Chondrocyte (in vitro differentiated cells): Measurements from ENCODE around the gene CENPH. TPM values are rescaled to one million over a fixed set of nuclear protein-coding genes. Genes with fewer than 3 reads are reported as not detected.
A peak's percentile ranks its signal among the peaks of the same experiment; 100 is the strongest.
"Not testable (repeated sequence)": the region's sequence is repeated elsewhere in the genome, so short reads cannot be mapped to it uniquely, and the experiment has no call there.

Source experiments
- DNase-seq: peaks from one replicate; pipeline ENCODE4 v3.0.0; 2021; ENCODE audit warnings: mixed read lengths, low spot score
- H3K27ac Mint-ChIP-seq: one replicate; pipeline ENCODE4 v1.8.0; 2021; ENCODE audit warnings: mild to moderate bottlenecking, moderate library complexity, mixed read lengths; ENCODE audit not compliant: unreplicated experiment
- H3K27me3 Mint-ChIP-seq: 2 replicates; pipeline ENCODE4 v1.8.0; 2021; ENCODE audit warnings: low read depth, mixed read lengths
- H3K36me3 Mint-ChIP-seq: 2 replicates; pipeline ENCODE4 v1.8.0; 2021; ENCODE audit warnings: low read depth, mixed read lengths
- H3K4me1 Mint-ChIP-seq: 2 replicates; pipeline ENCODE4 v1.8.0; 2021; ENCODE audit warnings: low read depth, mild to moderate bottlenecking, mixed read lengths
- H3K4me3 Mint-ChIP-seq: one replicate; pipeline ENCODE4 v1.8.0; 2021; ENCODE audit warnings: mild to moderate bottlenecking, moderate library complexity, mixed read lengths; ENCODE audit not compliant: unreplicated experiment
- H3K9me3 Mint-ChIP-seq: 2 replicates; pipeline ENCODE4 v1.8.0; 2021; ENCODE audit warnings: low read depth, mixed read lengths
- CTCF ChIP-seq: fragments of 200-600 bp; sonication (generic); IDR thresholded peaks from 2 replicates; pipeline ENCODE4 v1.5.0; 2021; ENCODE audit warnings: antibody characterized with exemption, mild to moderate bottlenecking, moderate library complexity
- total RNA-seq: library from RNA; stranded (reverse); gene quantifications from 3 replicates; pipeline ENCODE4 v1.2.1, GENCODE V29; 2021

CENPH gene
- total RNA-seq, 1 donor from 2014 or later: 4.7 TPM

- no peak for DNase-seq
- peak overlapping the region; percentile 54 for H3K27ac Mint-ChIP-seq
- H3K36me3 Mint-ChIP-seq: peaks cover 13% of the 10 kb centered on the region
- peaks cover 25% of the 10 kb centered on the region for H3K4me1 Mint-ChIP-seq
- peaks cover 8% of the 10 kb centered on the region for H3K9me3 Mint-ChIP-seq
- H3K27me3 Mint-ChIP-seq: no peaks in the 10 kb centered on the region
- no peak overlapping the region for H3K4me3 Mint-ChIP-seq
- TF ChIP-seq CTCF: no peak
Measured at GRCh38 chr5:69252437-69252836, 63.1 kb downstream of the CENPH start.

DNA sequence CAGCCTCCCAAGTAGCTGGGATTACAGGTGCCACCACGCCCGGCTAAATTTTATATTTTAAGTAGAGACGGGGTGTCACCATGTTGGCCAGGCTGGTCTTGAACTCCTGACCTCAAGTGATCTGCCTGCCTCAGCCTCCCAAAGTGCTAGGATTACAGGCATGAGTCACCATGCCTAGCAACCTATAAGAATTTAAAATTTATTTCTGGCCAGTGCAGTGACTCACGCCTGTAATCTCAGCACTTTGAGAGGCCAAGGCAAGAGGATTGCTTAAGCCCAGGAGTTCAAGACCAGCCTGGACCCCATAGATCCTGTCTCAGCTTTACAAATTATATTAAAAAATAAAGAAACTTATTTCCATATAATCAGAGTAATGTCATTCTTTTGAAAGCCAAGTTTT, 66.6 kb downstream of the CENPH start:
- DNase-seq, H3K4me3 Mint-ChIP-seq, H3K27ac Mint-ChIP-seq, H3K9me3 Mint-ChIP-seq, H3K4me1 Mint-ChIP-seq, H3K27me3 Mint-ChIP-seq: not testable (repeated sequence)
- peaks cover 18% of the 10 kb centered on the region for H3K36me3 Mint-ChIP-seq

- Mint-ChIP-seq H3K27ac (no peak overlapping the region), H3K4me3 (no peak overlapping the region), H3K36me3 (peaks cover 28% of the 10 kb centered on the region)
Measured at GRCh38 chr5:69257577-69257976, 68.2 kb downstream of the CENPH start.

More at GRCh38 chr5:69257577-69257976, 68.2 kb downstream of the CENPH start:
- Mint-ChIP-seq H3K4me1 (peaks cover 1% of the 10 kb centered on the region), H3K9me3 (no peaks in the 10 kb centered on the region), H3K27me3 (no peaks in the 10 kb centered on the region)
- no peak for TF ChIP-seq CTCF
- no peak for DNase-seq

Other genes with a start within 250 kb of the CENPH start
- gene SLC30A5, start 95.6 kb upstream of the CENPH start, total RNA-seq: 72.7 to 97.1 TPM (median 75.1 TPM) in 3 replicates
- 18.9 to 34.5 TPM (median 29.5 TPM) in 3 replicates for gene CCNB1, start 22.4 kb upstream of the CENPH start, total RNA-seq
- 32.0 to 42.9 TPM (median 40.0 TPM) in 3 replicates for gene CDK7, start 45.3 kb downstream of the CENPH start, total RNA-seq
- gene CCDC125, start 143.2 kb downstream of the CENPH start, total RNA-seq: 1.5 to 4.6 TPM (median 1.9 TPM) in 3 replicates
- gene AK6, start 179.9 kb downstream of the CENPH start, total RNA-seq: 32.5 to 38.6 TPM (median 33.0 TPM) in 3 replicates
- 49.4 to 75.6 TPM (median 64.8 TPM) in 3 replicates for gene TAF9, start 179.9 kb downstream of the CENPH start, total RNA-seq
- gene RAD17, start 180.2 kb downstream of the CENPH start, total RNA-seq: 22.4 to 25.7 TPM (median 25.3 TPM) in 3 replicates
- gene MARVELD2, start 225.5 kb downstream of the CENPH start, total RNA-seq: 1.2 to 2.2 TPM (median 2.0 TPM) in 3 replicates